Measurements from ENCODE around the gene DNAH5.

The DNAH5 gene

GRCh38 chr5:13941468-13941867 lies 3.0 kb downstream of the DNAH5 start:
- no peak overlapping the region for H3K4me3 ChIP-seq (ENCODE audit: control insufficient read depth, low read depth, low read length)
- DNase-seq (ENCODE audit: low read depth), result no peak
- TF ChIP-seq, protein P1, sequence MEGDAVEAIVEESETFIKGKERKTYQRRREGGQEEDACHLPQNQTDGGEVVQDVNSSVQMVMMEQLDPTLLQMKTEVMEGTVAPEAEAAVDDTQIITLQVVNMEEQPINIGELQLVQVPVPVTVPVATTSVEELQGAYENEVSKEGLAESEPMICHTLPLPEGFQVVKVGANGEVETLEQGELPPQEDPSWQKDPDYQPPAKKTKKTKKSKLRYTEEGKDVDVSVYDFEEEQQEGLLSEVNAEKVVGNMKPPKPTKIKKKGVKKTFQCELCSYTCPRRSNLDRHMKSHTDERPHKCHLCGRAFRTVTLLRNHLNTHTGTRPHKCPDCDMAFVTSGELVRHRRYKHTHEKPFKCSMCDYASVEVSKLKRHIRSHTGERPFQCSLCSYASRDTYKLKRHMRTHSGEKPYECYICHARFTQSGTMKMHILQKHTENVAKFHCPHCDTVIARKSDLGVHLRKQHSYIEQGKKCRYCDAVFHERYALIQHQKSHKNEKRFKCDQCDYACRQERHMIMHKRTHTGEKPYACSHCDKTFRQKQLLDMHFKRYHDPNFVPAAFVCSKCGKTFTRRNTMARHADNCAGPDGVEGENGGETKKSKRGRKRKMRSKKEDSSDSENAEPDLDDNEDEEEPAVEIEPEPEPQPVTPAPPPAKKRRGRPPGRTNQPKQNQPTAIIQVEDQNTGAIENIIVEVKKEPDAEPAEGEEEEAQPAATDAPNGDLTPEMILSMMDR (conservative IDR thresholded peaks at IDR 0.05; ENCODE audit: control insufficient read depth, insufficient read depth, low read depth, low read length), result no peak

DNA sequence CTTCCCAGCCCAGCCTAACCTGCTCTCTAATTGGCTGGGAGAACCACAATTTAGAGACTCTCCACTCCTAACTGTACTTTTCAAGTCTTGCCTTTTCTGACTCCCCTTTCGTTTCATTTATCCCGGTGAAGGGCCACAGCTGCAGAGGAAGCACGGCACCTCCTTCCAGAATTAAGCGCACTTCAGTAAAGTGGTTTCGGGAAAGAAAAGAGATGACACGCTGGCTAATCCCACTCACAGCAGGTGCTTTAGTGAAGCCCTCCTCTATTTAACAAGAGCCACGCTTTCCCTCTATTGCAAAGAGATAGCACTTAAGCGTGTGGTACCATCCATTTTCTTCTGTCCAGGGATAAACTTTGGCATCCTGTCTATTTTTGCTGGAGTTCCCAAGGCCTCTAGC lies 4.8 kb downstream of the DNAH5 start:
- H3K4me3 ChIP-seq (ENCODE audit: control insufficient read depth, low read depth, low read length), result no peak overlapping the region
- DNase-seq (ENCODE audit: low read depth), result no peak
- TF ChIP-seq, protein P1 (conservative IDR thresholded peaks at IDR 0.05; ENCODE audit: control insufficient read depth, insufficient read depth, low read depth, low read length), result no peak

GRCh38 chr5:13934921-13935320 lies 9.6 kb downstream of the DNAH5 start:
- no peak for DNase-seq (ENCODE audit: low read depth)

GRCh38 chr5:13934125-13934524 lies 10.4 kb downstream of the DNAH5 start:
- no peak overlapping the region for H3K4me3 ChIP-seq (ENCODE audit: control insufficient read depth, low read depth, low read length)
- TF ChIP-seq, protein P1 (conservative IDR thresholded peaks at IDR 0.05; ENCODE audit: control insufficient read depth, insufficient read depth, low read depth, low read length), result no peak
- DNase-seq (ENCODE audit: low read depth), result no peak

More at GRCh38 chr5:13934921-13935320, 9.6 kb downstream of the DNAH5 start:
- TF ChIP-seq, protein P1 (conservative IDR thresholded peaks at IDR 0.05; ENCODE audit: control insufficient read depth, insufficient read depth, low read depth, low read length), result no peak
- no peak overlapping the region for H3K4me3 ChIP-seq (ENCODE audit: control insufficient read depth, low read depth, low read length)

- TF ChIP-seq, protein P1 (conservative IDR thresholded peaks at IDR 0.05; ENCODE audit: control insufficient read depth, insufficient read depth, low read depth, low read length), result no peak
- no peak for DNase-seq (ENCODE audit: low read depth)
- no peak overlapping the region for H3K4me3 ChIP-seq (ENCODE audit: control insufficient read depth, low read depth, low read length)
Observed at GRCh38 chr5:13932561-13932960, 11.9 kb downstream of the DNAH5 start.

- TF ChIP-seq, protein P1 (conservative IDR thresholded peaks at IDR 0.05; ENCODE audit: control insufficient read depth, insufficient read depth, low read depth, low read length), result no peak
- no peak overlapping the region for H3K4me3 ChIP-seq (ENCODE audit: control insufficient read depth, low read depth, low read length)
- no peak for DNase-seq (ENCODE audit: low read depth)
Observed at GRCh38 chr5:13932011-13932410, 12.5 kb downstream of the DNAH5 start.

DNA sequence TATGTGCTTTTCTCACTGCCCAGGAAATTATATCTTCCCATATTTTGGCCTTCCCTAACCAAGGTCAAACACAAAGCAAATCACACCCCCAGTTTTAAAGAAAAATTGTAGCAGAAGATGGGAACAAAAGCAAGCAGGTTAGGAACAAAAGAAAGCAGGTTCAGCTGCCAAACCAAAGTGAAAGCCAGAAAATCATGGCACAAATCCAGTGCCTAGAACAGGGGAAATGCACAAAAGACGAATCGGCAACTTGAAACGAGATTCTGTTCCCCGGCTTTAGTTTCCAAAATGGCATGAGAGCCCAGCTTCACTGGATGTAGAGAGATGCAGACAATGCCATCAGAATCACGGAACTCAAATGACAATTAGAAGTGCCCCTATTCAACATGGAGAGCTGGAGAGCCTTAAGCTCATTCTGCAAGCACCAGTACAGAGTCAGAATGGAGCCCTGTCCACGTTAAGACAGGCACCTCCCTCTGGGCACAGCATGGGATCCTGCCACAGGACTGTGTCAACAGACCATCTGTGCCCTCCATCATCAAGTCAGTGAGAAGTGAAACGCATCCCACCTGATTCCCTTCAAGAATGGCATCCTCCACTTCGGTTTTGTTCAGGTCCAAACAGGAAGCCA lies 13.8 kb downstream of the DNAH5 start:
- no peak overlapping the region for H3K4me3 ChIP-seq (ENCODE audit: control insufficient read depth, low read depth, low read length)
- TF ChIP-seq, protein P1 (conservative IDR thresholded peaks at IDR 0.05; ENCODE audit: control insufficient read depth, insufficient read depth, low read depth, low read length), result no peak
- no peak for DNase-seq (ENCODE audit: low read depth)

Measured in fibroblast of mammary gland (primary cell).